CD4-positive, alpha-beta memory T cell (primary cell): ENCODE measurements around the gene SCYGR7. TPM values are rescaled to one million over a fixed set of nuclear protein-coding genes. Genes with fewer than 3 reads are reported as not detected.

Experiments
- CTCF ChIA-PET: fragments of 350-600 bp; sonication (Branson Sonifier 250); formaldehyde crosslinking; loops from one replicate; lab custom pipeline; 2021; ENCODE audit warnings: inconsistent platforms; ENCODE audit not compliant: partially characterized antibody; lab: Charles Lee
- POLR2A ChIA-PET: fragments of 350-600 bp; sonication (Branson Sonifier 250); formaldehyde crosslinking; loops from one replicate; lab custom pipeline; 2021; ENCODE audit not compliant: partially characterized antibody; lab: Charles Lee
- DNase-seq, 5 donors: peaks; one replicate each; pipeline versions ENCODE4 v3.0.0 to v3.0.0-alpha.2; 2020 to 2022; ENCODE audit warnings: mixed read lengths in 1 of 5
- H3K27ac ChIP-seq: one replicate; pipeline ENCODE4 v1.7.0; 2013; ENCODE audit warnings: low read depth, low read length
- H3K27me3 ChIP-seq: 2 replicates; pipeline ENCODE4 v1.7.0; 2013; ENCODE audit warnings: mild to moderate bottlenecking, low read length, moderate library complexity; ENCODE audit not compliant: insufficient read depth
- H3K36me3 ChIP-seq: 2 replicates; pipeline ENCODE4 v1.7.0; 2013; ENCODE audit warnings: mild to moderate bottlenecking, low read length, moderate library complexity; ENCODE audit not compliant: insufficient read depth
- H3K4me1 ChIP-seq: 2 replicates; pipeline ENCODE4 v1.7.0; 2013; ENCODE audit warnings: mild to moderate bottlenecking, low read length, moderate library complexity; ENCODE audit not compliant: insufficient read depth
- H3K4me3 ChIP-seq, 2 donors: one replicate each; pipeline ENCODE4 v1.7.0; 2013; ENCODE audit warnings: low read length in 2 of 2, mild to moderate bottlenecking in 1 of 2
- H3K9me3 ChIP-seq, 2 donors: one replicate each; pipeline ENCODE4 v1.7.0; 2013; ENCODE audit warnings: low read length in 2 of 2, control low read depth in 1 of 2; ENCODE audit not compliant: control insufficient read depth in 1 of 2
- H3K27ac Mint-ChIP-seq, 7 donors: one replicate each; pipeline ENCODE4 v1.8.0; 2020 to 2021; ENCODE audit warnings: mixed read lengths in 7 of 7, mild to moderate bottlenecking in 6 of 7, inconsistent platforms in 3 of 7, moderate library complexity in 3 of 7
- H3K27me3 Mint-ChIP-seq, 2 donors: one replicate each; pipeline ENCODE4 v1.8.0; 2020 to 2021; ENCODE audit warnings: mixed read lengths in 2 of 2
- H3K36me3 Mint-ChIP-seq, 2 donors: one replicate each; pipeline ENCODE4 v1.8.0; 2020 to 2021; ENCODE audit warnings: mixed read lengths in 2 of 2, inconsistent platforms in 1 of 2, mild to moderate bottlenecking in 1 of 2
- H3K4me1 Mint-ChIP-seq, 4 donors: one replicate each; pipeline ENCODE4 v1.8.0; 2020 to 2021; ENCODE audit warnings: mixed read lengths in 4 of 4, mild to moderate bottlenecking in 1 of 4
- H3K4me3 Mint-ChIP-seq, 8 donors: one replicate each; pipeline ENCODE4 v1.8.0; 2020 to 2021; ENCODE audit warnings: mixed read lengths in 8 of 8, mild to moderate bottlenecking in 7 of 8, moderate library complexity in 6 of 8, inconsistent platforms in 3 of 8
- H3K9me3 Mint-ChIP-seq, 8 donors: one replicate each; pipeline ENCODE4 v1.8.0; 2020 to 2021; ENCODE audit warnings: mixed read lengths in 8 of 8, mild to moderate bottlenecking in 5 of 8, inconsistent platforms in 3 of 8, moderate library complexity in 1 of 8
- intact Hi-C: fragments of 100-400 bp; cut with micrococcal nuclease; formaldehyde crosslinking; loops from one replicate; pipeline ENCODE4 v1.15.1; 2023
- polyA plus RNA-seq, 2 donors: library from polyadenylated mRNA; unstranded; fragments of 300-500 nt; fragmentation: Illumina TruSeq; gene quantifications; one replicate each; pipeline ENCODE4 v1.2.3, GENCODE V29; 2021
- total RNA-seq, 2 experiments: library from RNA; stranded (reverse); gene quantifications; one replicate each; pipeline ENCODE4 v1.2.3, GENCODE V29; 2021

SCYGR7 gene
- total and polyA plus RNA-seq, 4 experiments from 2014 or later: not detected

DNA sequence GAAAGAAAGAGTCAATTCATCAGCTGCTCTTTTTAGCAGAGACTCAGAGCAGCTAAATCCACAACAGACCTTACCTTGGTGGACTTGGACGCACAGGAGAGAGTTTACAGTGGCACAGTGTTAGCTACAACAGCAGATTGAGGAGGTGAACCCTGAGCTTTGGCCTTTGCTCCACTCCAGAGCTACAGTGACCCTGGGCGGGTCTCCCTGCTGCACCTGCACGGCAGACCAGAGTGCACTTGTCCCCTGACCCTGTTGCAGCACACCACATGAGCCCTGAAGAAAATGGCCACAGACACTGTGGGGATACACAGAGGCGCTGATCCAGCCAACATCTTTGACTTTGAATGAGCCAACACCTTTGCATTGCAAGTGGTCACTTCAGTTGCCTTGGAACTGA lies 21.3 kb upstream of the SCYGR7 start:
- Histone ChIP-seq H3K4me3 (no peak overlapping the region), H3K36me3 (no peaks in the 10 kb centered on the region), H3K27me3 (no peaks in the 10 kb centered on the region), H3K4me1 (no peaks in the 10 kb centered on the region), H3K9me3 (no peaks in the 10 kb centered on the region), H3K27ac (no peak overlapping the region)
- no peak for DNase-seq
- CTCF ChIA-PET: interaction anchor here (1.0 kb wide), 1 partner anchor 9 kb away, joined by 3 read pairs; no protein-coding TSS in a partner anchor
- Mint-ChIP-seq H3K27ac (no peak overlapping the region), H3K4me1 (no peaks in the 10 kb centered on the region), H3K36me3 (no peaks in the 10 kb centered on the region), H3K9me3 (no peaks in the 10 kb centered on the region), H3K27me3 (peaks cover 15 to 20% of the 10 kb centered on the region in 2 donors), H3K4me3 (no peak overlapping the region)
- POLR2A ChIA-PET: no interaction called here
- intact Hi-C loops: no loop called here

DNA sequence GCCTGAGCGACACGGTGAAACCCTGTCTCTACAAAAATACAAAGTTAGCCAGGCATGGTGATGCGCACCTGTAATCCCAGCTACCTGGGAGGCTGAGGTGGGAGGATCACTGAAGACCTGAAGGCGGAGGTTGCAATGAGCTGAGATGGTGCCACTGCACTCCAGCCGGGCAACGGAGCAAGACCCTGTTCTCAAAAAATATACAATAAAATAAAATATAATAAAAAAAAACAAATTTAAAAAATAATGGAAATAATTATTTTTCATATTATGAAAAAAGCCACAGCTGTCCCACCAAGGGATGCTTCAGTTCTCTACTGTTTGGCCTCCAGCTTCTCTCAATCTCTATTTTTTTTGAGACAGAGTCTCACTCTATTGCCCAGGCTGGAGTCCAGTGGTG lies 20.7 kb upstream of the SCYGR7 start:
- intact Hi-C loops: no loop called here
- Mint-ChIP-seq H3K36me3 (no peaks in the 10 kb centered on the region), H3K27ac (no peak overlapping the region), H3K27me3 (peaks cover 14 to 20% of the 10 kb centered on the region in 2 donors), H3K4me3 (no peak overlapping the region), H3K9me3 (no peaks in the 10 kb centered on the region), H3K4me1 (no peaks in the 10 kb centered on the region)
- POLR2A ChIA-PET: no interaction called here
- Histone ChIP-seq H3K27ac (no peak overlapping the region), H3K27me3 (no peaks in the 10 kb centered on the region), H3K4me1 (no peaks in the 10 kb centered on the region), H3K9me3 (no peaks in the 10 kb centered on the region), H3K4me3 (no peak overlapping the region), H3K36me3 (no peaks in the 10 kb centered on the region)
- DNase-seq: no peak
- CTCF ChIA-PET: interaction anchor here (1.0 kb wide), 1 partner anchor 9 kb away, joined by 3 read pairs; no protein-coding TSS in a partner anchor

DNA sequence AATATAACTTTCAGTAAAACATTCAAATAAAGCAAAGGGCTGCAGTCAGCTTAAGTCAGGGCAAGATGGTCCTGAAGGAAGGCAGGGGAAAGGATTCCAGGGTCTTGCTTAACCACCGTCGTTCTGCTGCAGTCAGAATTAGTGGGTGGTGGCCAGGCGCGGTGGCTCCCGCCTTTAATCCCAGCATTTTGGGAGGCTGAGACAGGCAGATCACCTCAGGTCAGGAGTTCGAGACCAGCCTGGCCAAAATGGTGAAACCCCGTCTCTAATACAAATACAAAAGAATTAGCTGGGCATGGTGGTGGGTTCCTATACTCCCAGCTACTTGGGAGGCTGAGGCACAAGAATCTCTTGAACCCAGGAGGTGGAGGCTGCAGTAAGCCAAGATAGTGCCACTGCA lies 17.1 kb upstream of the SCYGR7 start:
- no peaks in the 10 kb centered on the region for H3K27me3 ChIP-seq
- no peak overlapping the region for H3K4me3 ChIP-seq
- H3K4me1 ChIP-seq: no peaks in the 10 kb centered on the region
- H3K4me3 Mint-ChIP-seq: no peak overlapping the region
- POLR2A ChIA-PET: no interaction called here
- no peak overlapping the region for H3K27ac ChIP-seq
- no peaks in the 10 kb centered on the region for H3K9me3 Mint-ChIP-seq
- no peak for DNase-seq
- no peaks in the 10 kb centered on the region for H3K36me3 ChIP-seq
- no peaks in the 10 kb centered on the region for H3K36me3 Mint-ChIP-seq
- H3K4me1 Mint-ChIP-seq: no peaks in the 10 kb centered on the region
- H3K27ac Mint-ChIP-seq: no peak overlapping the region
- intact Hi-C loops: no loop called here
- no peaks in the 10 kb centered on the region for H3K9me3 ChIP-seq
- H3K27me3 Mint-ChIP-seq: peaks cover 6 to 11% of the 10 kb centered on the region in 2 donors
- CTCF ChIA-PET: no interaction called here

DNA sequence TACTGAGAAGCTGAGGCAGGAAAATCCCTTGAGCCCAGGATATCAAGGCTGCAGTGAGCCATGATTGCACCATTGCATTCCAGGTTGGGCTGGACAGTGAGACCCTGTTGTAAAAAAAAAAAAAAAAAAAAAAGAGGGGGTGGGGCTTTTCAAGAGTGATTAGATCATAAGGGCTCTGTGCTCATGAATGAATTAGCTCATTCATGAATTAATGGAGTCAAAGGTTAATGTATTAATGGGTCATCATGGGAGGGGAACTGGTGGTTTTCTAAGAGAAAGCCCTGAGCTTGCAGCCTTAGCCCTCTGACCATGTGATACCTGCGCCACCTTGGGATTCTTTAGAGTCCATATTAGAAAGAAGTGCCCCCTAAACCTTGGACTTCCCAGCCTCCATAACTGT lies 14.8 kb upstream of the SCYGR7 start:
- peaks cover 0 to 7% (median 0%) of the 10 kb centered on the region in 4 donors for H3K4me1 Mint-ChIP-seq
- no peak overlapping the region for H3K27ac Mint-ChIP-seq
- H3K27ac ChIP-seq: no peak overlapping the region
- H3K4me3 ChIP-seq: no peak overlapping the region
- H3K27me3 ChIP-seq: no peaks in the 10 kb centered on the region
- H3K36me3 ChIP-seq: no peaks in the 10 kb centered on the region
- H3K9me3 ChIP-seq: no peaks in the 10 kb centered on the region
- no peaks in the 10 kb centered on the region for H3K9me3 Mint-ChIP-seq
- H3K27me3 Mint-ChIP-seq: peaks cover 4 to 17% of the 10 kb centered on the region in 2 donors
- no peak for DNase-seq
- H3K4me3 Mint-ChIP-seq: no peak overlapping the region
- CTCF ChIA-PET: interaction anchor here (0.7 kb wide), 1 partner anchor 10 kb away, joined by 4 read pairs; no protein-coding TSS in a partner anchor
- POLR2A ChIA-PET: no interaction called here
- peaks cover 2% of the 10 kb centered on the region for H3K4me1 ChIP-seq
- intact Hi-C loops: no loop called here
- no peaks in the 10 kb centered on the region for H3K36me3 Mint-ChIP-seq

DNA sequence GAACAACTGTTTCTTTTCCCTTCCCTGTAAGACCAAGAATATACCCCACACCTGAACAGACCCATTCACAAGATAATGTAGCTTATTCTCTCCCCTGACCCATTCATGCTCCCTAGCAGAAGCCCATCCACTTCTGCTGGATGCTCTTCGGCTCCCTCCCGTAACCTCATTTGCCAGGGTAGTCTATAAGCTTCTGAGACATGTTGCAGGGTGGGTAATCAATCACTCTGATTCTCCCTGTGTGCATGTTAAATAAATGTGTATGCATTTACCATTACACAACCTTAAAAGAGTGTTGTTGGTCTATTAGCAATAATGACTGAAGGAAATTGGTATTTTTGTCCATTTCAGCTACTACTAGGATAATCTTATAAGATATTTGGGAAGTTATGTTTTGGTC lies 11.6 kb upstream of the SCYGR7 start:
- H3K27ac Mint-ChIP-seq: no peak overlapping the region
- intact Hi-C loops: no loop called here
- peaks cover 0 to 7% (median 0%) of the 10 kb centered on the region in 4 donors for H3K4me1 Mint-ChIP-seq
- POLR2A ChIA-PET: no interaction called here
- no peak overlapping the region for H3K4me3 ChIP-seq
- CTCF ChIA-PET: interaction anchor here (0.9 kb wide), 1 partner anchor 10 kb away, joined by 3 read pairs; no protein-coding TSS in a partner anchor
- no peak for DNase-seq
- no peak overlapping the region for H3K4me3 Mint-ChIP-seq
- peaks cover 6 to 22% of the 10 kb centered on the region in 2 donors for H3K27me3 Mint-ChIP-seq
- H3K4me1 ChIP-seq: peaks cover 2% of the 10 kb centered on the region
- no peaks in the 10 kb centered on the region for H3K9me3 Mint-ChIP-seq
- H3K36me3 ChIP-seq: no peaks in the 10 kb centered on the region
- H3K27me3 ChIP-seq: no peaks in the 10 kb centered on the region
- no peaks in the 10 kb centered on the region for H3K9me3 ChIP-seq
- H3K36me3 Mint-ChIP-seq: no peaks in the 10 kb centered on the region
- no peak overlapping the region for H3K27ac ChIP-seq

DNA sequence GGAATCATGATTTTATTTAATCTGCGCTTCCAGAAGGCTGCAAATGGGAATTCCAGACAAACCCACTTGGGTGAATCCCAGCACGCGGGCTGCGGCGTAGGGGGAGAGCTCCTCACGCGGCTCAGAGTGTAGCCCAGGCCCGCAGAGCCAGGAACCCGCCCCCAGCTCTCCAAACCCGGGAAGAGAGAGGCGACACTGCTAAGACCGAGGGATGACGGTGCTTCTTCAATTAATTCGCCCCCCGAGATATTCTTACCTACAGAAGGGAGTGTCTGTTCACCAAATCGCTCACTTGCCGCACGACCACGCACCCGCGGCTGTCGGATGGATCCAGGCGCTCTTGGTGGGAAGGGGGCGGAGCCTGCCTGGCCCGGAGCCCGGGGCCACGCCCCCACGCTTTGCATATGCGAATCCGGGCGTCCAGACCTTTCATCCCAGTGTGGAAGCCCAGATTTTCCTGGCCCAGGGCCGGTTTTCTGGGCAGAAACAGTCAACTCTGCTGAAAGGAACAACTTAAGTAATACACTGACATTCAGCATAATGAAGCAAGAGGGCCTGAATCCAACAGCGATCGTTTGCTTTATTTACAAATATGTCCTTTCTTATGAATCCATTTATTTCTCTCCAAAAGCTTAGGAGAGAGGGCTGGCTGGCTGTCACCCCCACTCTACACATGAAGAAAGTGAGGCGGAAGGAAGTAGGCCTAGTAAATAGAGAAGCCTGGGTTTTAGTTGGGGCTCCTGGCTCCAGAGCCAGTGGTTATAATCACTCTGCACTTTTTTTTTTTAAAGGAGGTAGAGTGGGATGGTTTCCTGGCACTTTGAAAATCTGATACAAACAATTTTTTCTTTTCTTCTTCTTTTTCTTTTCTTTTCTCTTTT lies 10.2 kb upstream of the SCYGR7 start, which contains the start of gene SLC19A3:
Gene SLC19A3 (minus strand): TSS at position 342 of the 881 bp plus-strand sequence. CDS start 15,710 bp downstream, outside the sequence.
- Mint-ChIP-seq H3K4me1 (peaks cover 0 to 7% (median 0%) of the 10 kb centered on the region in 4 donors), H3K27me3 (peaks cover 9 to 29% of the 10 kb centered on the region in 2 donors), H3K4me3 (peak within 1 kb of the TSS in 6 of 8 donors; percentile 7 to 58 (median 22)), H3K36me3 (no peaks in the 10 kb centered on the region), H3K9me3 (no peaks in the 10 kb centered on the region), H3K27ac (no peak within 1 kb of the TSS)
- Histone ChIP-seq H3K27ac (no peak within 1 kb of the TSS), H3K9me3 (no peaks in the 10 kb centered on the region), H3K4me3 (no peak within 1 kb of the TSS), H3K4me1 (peaks cover 2% of the 10 kb centered on the region), H3K27me3 (no peaks in the 10 kb centered on the region), H3K36me3 (no peaks in the 10 kb centered on the region)
- intact Hi-C loops: no loop called here
- CTCF ChIA-PET: interaction anchor here (0.6 kb wide), 1 partner anchor 79 kb away, joined by 3 read pairs; no protein-coding TSS in a partner anchor
- no peak for DNase-seq
- POLR2A ChIA-PET: no interaction called here

DNA sequence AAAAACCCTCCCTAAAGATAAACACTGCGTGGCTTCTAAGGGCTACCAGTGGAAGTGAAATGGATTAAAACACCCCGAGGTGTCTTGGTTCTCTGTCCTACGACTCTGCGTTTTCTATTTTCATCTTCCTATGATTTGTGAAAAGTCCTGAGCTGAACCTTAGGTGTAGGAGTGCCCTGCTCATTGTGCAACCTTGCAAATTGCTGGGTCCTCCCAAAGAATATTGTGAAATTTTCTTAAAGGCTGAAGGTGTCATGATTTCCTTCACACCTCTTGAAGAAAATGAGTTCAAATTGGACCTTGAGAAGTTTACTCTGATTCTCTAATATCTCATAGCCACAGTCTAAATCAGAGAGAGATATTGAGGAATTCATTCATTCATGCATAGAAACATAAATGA lies 8.5 kb upstream of the SCYGR7 start:
- DNase-seq: no peak
- H3K36me3 Mint-ChIP-seq: no peaks in the 10 kb centered on the region
- H3K4me1 ChIP-seq: peaks cover 2% of the 10 kb centered on the region
- ChIA-PET POLR2A (no interaction called here), CTCF (no interaction called here)
- no peak overlapping the region for H3K4me3 ChIP-seq
- H3K27ac ChIP-seq: no peak overlapping the region
- no peaks in the 10 kb centered on the region for H3K36me3 ChIP-seq
- no peak overlapping the region for H3K4me3 Mint-ChIP-seq
- peaks cover 0 to 7% (median 0%) of the 10 kb centered on the region in 4 donors for H3K4me1 Mint-ChIP-seq
- H3K27me3 Mint-ChIP-seq: peaks cover 9 to 32% of the 10 kb centered on the region in 2 donors
- H3K9me3 Mint-ChIP-seq: no peaks in the 10 kb centered on the region
- intact Hi-C loops: no loop called here
- no peak overlapping the region for H3K27ac Mint-ChIP-seq
- H3K27me3 ChIP-seq: no peaks in the 10 kb centered on the region
- no peaks in the 10 kb centered on the region for H3K9me3 ChIP-seq
